A549 (cell line): ENCODE results near the gene DBH. TPM values are rescaled to one million over a fixed set of nuclear protein-coding genes. Genes with fewer than 3 reads are reported as not detected.

Experiments used
- ATAC-seq, 2 experiments: fragments of 200-7000 bp in 1 of 2; fragments of >200 bp in 1 of 2; cut with Nextera tagmentation in 1 of 2; cut with Tn5 transposase in 1 of 2; 3 replicates each; pipeline versions ENCODE4 v1.8.0 to v1.9.1; 2018 to 2020; ENCODE audit warnings: mild to moderate bottlenecking in 1 of 2, moderate library complexity in 1 of 2
- CTCF ChIA-PET: fragments of 300-600 bp; sonication (Branson Sonifier 250); formaldehyde crosslinking; extraction: SDS; loops from one replicate; lab custom pipeline; 2021; ENCODE audit warnings: antibody characterized with exemption, inconsistent platforms; lab: Yijun Ruan, JAX
- POLR2A ChIA-PET: fragments of 350-600 bp; formaldehyde crosslinking; extraction: SDS; loops from one replicate; lab custom pipeline; 2021; ENCODE audit warnings: antibody characterized with exemption, inconsistent platforms; lab: Yijun Ruan, JAX
- DNase-seq, 2 experiments: peaks; one replicate each; pipeline versions ENCODE4 v3.0.0 to v3.0.0-alpha.2; 2011 to 2016; ENCODE audit warnings: low read depth in 1 of 2, low spot score in 1 of 2
- FAIRE-seq: peaks from 2 replicates; lab custom pipeline; 2011; peaks lifted over from hg19 to GRCh38; lab: Jason Lieb, UNC
- H3K27ac ChIP-seq, 2 experiments: fragments of >200 bp; sonication (Bioruptor Twin); formaldehyde crosslinking; 3 replicates each; pipeline ENCODE4 v1.5.1; 2016 to 2017
- H3K4me1 ChIP-seq: fragments of >200 bp; sonication (Bioruptor Twin); formaldehyde crosslinking; 3 replicates; pipeline ENCODE4 v1.6.1; 2016
- H3K4me2 ChIP-seq: fragments of >200 bp; sonication (Bioruptor Twin); formaldehyde crosslinking; 3 replicates; pipeline ENCODE4 v1.6.1; 2016
- H3K4me3 ChIP-seq: fragments of >200 bp; sonication (Bioruptor Twin); formaldehyde crosslinking; 3 replicates; pipeline ENCODE4 v1.5.1; 2016
- H3K9me3 ChIP-seq: fragments of >200 bp; sonication (Bioruptor Twin); formaldehyde crosslinking; 3 replicates; pipeline ENCODE4 v1.6.1; 2016
- CBX8 ChIP-seq: fragments of 200-600 bp; sonication (generic); IDR thresholded peaks from 2 replicates; pipeline ENCODE4 v1.6.1; 2016
- CHD4 ChIP-seq: fragments of 200-600 bp; sonication (generic); IDR thresholded peaks from 2 replicates; pipeline ENCODE4 v1.6.1; 2016; ENCODE audit warnings: antibody characterized with exemption, mild to moderate bottlenecking, borderline replicate concordance
- EHMT2 ChIP-seq: fragments of 200-600 bp; sonication (generic); IDR thresholded peaks from 2 replicates; pipeline ENCODE4 v1.6.1; 2016; ENCODE audit warnings: antibody characterized with exemption, low read depth, mild to moderate bottlenecking, moderate library complexity
- EP300 ChIP-seq, 2 experiments: fragments of >200 bp; sonication (Bioruptor Twin); formaldehyde crosslinking; IDR thresholded peaks; 2 replicates in 1 of 2; 3 replicates in 1 of 2; pipeline ENCODE4 v1.6.1; 2016 to 2017
- FOSL2 ChIP-seq, 2 experiments: fragments of 450-650 bp in 1 of 2; fragments of >200 bp in 1 of 2; sonication (Bioruptor Twin) in 1 of 2; formaldehyde crosslinking; IDR thresholded peaks; 2 replicates each; pipeline versions ENCODE4 v1.5.0 to v1.6.1; 2016 to 2020; ENCODE audit warnings: mild to moderate bottlenecking in 1 of 2, moderate library complexity in 1 of 2
- HDAC2 ChIP-seq: fragments of 200-600 bp; sonication (generic); IDR thresholded peaks from 2 replicates; pipeline ENCODE4 v1.6.1; 2016
- HEYL ChIP-seq: fragments of 250-450 bp; sonication (Bioruptor Pico); IDR thresholded peaks from 2 replicates; pipeline ENCODE4 v1.8.0; 2021; ENCODE audit warnings: mild to moderate bottlenecking, moderate library complexity
- HOXA7 ChIP-seq: fragments of 250-450 bp; sonication (Bioruptor Pico); IDR thresholded peaks from 2 replicates; pipeline ENCODE4 v1.5.0; 2020; ENCODE audit warnings: mild to moderate bottlenecking, moderate library complexity
- HOXB13 ChIP-seq: fragments of 250-450 bp; sonication (Bioruptor Pico); IDR thresholded peaks from 2 replicates; pipeline ENCODE4 v1.5.0; 2020; ENCODE audit warnings: low read depth, mild to moderate bottlenecking, moderate library complexity
- JUNB ChIP-seq: fragments of >200 bp; sonication (Bioruptor Twin); formaldehyde crosslinking; IDR thresholded peaks from 2 replicates; pipeline ENCODE4 v1.6.1; 2016
- KDM1A ChIP-seq: fragments of 200-600 bp; sonication (generic); IDR thresholded peaks from 2 replicates; pipeline ENCODE4 v1.6.1; 2016; ENCODE audit warnings: low read depth, mild to moderate bottlenecking
- MAFK ChIP-seq: fragments of 450-650 bp; IDR thresholded peaks from 2 replicates; pipeline ENCODE4 v1.6.1; 2014; ENCODE audit not compliant: partially characterized antibody
- MAZ ChIP-seq: fragments of 150-350 bp; IDR thresholded peaks from 2 replicates; pipeline ENCODE4 v1.6.1; 2014; ENCODE audit warnings: antibody characterized with exemption, low read depth, low read length, borderline replicate concordance
- MYC ChIP-seq: IDR thresholded peaks from 2 replicates; pipeline ENCODE4 v1.6.1; 2012; ENCODE audit warnings: mild to moderate bottlenecking, inconsistent platforms, low read length, improper control_type of control experiment, borderline replicate concordance
- NPAS2 ChIP-seq: fragments of 250-450 bp; sonication (Bioruptor Pico); IDR thresholded peaks from 2 replicates; pipeline ENCODE4 v1.8.0; 2022; ENCODE audit warnings: mild to moderate bottlenecking, moderate library complexity, borderline replicate concordance
- POLR2AphosphoS2 ChIP-seq: conservative IDR thresholded peaks from 2 replicates; pipeline ENCODE4 v1.6.1; 2012; ENCODE audit warnings: low read length, improper control_type of control experiment, inconsistent platforms
- RAD21 ChIP-seq, 2 experiments: fragments of >200 bp in 1 of 2; sonication (Bioruptor Twin) in 1 of 2; formaldehyde crosslinking in 1 of 2; IDR thresholded peaks in 1 of 2; conservative IDR thresholded peaks in 1 of 2; 2 replicates in 1 of 2; 3 replicates in 1 of 2; pipeline ENCODE4 v1.6.1; 2012 to 2018; ENCODE audit warnings: inconsistent platforms in 1 of 2
- RFX5 ChIP-seq: fragments of 450-650 bp; IDR thresholded peaks from 2 replicates; pipeline ENCODE4 v1.7.1; 2014; ENCODE audit warnings: antibody characterized with exemption, mild to moderate bottlenecking, moderate library complexity
- ZC3H11A ChIP-seq: fragments of 450-650 bp; IDR thresholded peaks from 2 replicates; pipeline ENCODE4 v1.6.1; 2014; ENCODE audit warnings: antibody characterized with exemption, mild to moderate bottlenecking
- ZFP36 ChIP-seq: fragments of 450-650 bp; IDR thresholded peaks from 2 replicates; pipeline ENCODE4 v1.6.1; 2014; ENCODE audit warnings: borderline replicate concordance; ENCODE audit not compliant: partially characterized antibody
- WGBS: methylation state at CpG from one replicate; pipeline ENCODE4 v1.1.6; 2017; ENCODE audit errors: missing lambda C conversion rate; 5-methylcytosine and 5-hydroxymethylcytosine counted together
- polyA plus RNA-seq, 4 experiments: library from polyadenylated mRNA; depleted of rRNA in 3 of 4; stranded (reverse); fragments of >200 nt; fragmentation: RNase III in 1 of 4; extraction: RNeasy Plus Mini Kit Qiagen cat#74134 plus additional on column Dnase treatment in 1 of 4; gene quantifications; 2 replicates in 3 of 4; 3 replicates in 1 of 4; pipeline ENCODE4 v1.2.3, GENCODE V29; 2011 to 2017
- TF ChIP-seq, protein P1 (sequence below): fragments of >200 bp; sonication (Bioruptor Twin); formaldehyde crosslinking; IDR thresholded peaks from 3 replicates; pipeline ENCODE4 v1.6.1; 2016
- TF ChIP-seq, protein P2 (sequence below): fragments of 150-350 bp; IDR thresholded peaks from 2 replicates; pipeline ENCODE4 v1.6.1; 2014; ENCODE audit warnings: low read depth, mild to moderate bottlenecking, low read length
- TF ChIP-seq, protein P3 (sequence below): fragments of 250-450 bp; sonication (Bioruptor Pico); IDR thresholded peaks from 2 replicates; pipeline ENCODE4 v1.5.0; 2020; ENCODE audit warnings: low read depth, mild to moderate bottlenecking, moderate library complexity

Gene DBH
- polyA plus RNA-seq, 2 of the 4 experiments (the other 2 are of a cell fraction): not detected

DNA sequence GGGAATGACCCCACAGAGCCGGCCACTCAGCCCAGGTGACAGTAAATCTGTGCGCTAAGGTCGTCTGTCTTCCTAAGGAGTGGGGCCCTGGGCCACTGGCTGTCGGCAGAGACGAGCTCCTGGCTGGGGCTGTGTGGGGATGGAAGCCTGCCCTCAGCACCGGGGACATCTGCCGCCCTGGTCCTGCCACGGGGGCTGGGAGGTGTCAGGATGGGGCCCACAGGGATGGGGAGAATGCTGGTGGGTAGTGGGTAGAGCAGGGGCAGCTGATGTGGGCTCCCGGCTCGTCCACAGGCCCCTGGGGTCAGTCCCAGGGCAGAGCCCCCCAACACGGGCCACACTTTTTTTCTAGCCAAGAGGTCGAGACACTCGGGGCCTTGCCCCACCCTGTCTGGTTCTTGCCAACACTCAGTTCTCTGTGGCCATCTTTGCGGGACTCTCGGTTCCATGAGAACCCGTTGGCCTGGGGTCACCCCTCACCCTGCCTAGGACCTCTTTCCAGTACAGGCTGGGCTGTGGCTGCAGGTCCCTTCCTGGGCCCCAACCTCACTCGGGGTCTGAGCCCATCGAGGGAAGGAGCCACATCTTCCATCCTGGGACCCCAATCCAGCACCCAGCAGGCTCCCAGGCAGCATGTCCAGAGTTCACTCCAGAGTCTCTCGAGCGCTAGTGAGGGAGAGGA, 45.0 kb downstream of the DBH start (continued):
- TF ChIP-seq HOXB13 (CRISPR knock-in tag) (no peak), MAZ (no peak), RFX5 (no peak), KDM1A (no peak), POLR2AphosphoS2 (no peak)

DNA sequence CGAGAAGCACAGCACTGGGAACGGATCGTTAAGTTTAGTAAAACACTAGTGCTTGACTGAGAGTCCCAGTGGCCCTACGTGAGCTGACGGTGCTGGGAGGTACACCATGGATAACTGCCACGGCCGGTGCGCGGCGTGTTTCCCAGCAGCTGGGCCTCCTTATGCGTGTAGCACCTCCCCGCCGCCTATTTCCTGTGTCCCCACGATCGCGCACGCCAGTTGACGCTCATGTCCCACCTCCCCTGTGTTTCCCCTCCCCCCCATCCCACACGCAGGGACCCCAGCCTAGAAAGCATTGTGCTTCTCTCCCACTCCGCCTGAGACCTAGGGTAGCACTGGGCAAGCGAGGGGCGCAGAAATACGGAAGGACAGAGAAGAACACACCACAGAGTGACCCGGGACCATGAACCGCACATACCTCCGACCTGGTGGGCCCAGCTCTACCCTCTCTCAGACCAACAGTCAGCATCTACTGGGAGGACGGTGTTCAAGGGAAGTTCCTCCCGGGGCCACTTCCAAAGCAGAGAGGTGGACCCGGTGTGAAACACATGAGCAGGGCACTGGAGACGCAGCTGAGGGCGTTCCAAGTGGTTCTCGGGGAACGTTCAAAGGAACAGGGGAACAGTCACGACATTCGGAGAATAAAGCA, 45.6 kb downstream of the DBH start:
- no peak overlapping the region for H3K4me3 ChIP-seq
- no peak for FAIRE-seq
- H3K9me3 ChIP-seq: no peaks in the 10 kb centered on the region
- TF ChIP-seq, protein P1, sequence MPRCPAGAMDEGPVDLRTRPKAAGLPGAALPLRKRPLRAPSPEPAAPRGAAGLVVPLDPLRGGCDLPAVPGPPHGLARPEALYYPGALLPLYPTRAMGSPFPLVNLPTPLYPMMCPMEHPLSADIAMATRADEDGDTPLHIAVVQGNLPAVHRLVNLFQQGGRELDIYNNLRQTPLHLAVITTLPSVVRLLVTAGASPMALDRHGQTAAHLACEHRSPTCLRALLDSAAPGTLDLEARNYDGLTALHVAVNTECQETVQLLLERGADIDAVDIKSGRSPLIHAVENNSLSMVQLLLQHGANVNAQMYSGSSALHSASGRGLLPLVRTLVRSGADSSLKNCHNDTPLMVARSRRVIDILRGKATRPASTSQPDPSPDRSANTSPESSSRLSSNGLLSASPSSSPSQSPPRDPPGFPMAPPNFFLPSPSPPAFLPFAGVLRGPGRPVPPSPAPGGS: no peak
- TF ChIP-seq HOXB13 (CRISPR knock-in tag): no peak
- no peak for TF ChIP-seq RAD21 (conservative IDR thresholded peaks at IDR 0.05 in 1 of 2, IDR thresholded peaks at IDR 0.05 in 1 of 2)
- WGBS: 79% methylated on average over 35 of the region's 35 CpGs
- CTCF ChIA-PET: no interaction called here
- no peak for DNase-seq
- POLR2A ChIA-PET: no interaction called here
- H3K4me2 ChIP-seq: no peak overlapping the region
- ATAC-seq: no peak
- no peaks in the 10 kb centered on the region for H3K4me1 ChIP-seq
- H3K27ac ChIP-seq: no peak overlapping the region

DNA sequence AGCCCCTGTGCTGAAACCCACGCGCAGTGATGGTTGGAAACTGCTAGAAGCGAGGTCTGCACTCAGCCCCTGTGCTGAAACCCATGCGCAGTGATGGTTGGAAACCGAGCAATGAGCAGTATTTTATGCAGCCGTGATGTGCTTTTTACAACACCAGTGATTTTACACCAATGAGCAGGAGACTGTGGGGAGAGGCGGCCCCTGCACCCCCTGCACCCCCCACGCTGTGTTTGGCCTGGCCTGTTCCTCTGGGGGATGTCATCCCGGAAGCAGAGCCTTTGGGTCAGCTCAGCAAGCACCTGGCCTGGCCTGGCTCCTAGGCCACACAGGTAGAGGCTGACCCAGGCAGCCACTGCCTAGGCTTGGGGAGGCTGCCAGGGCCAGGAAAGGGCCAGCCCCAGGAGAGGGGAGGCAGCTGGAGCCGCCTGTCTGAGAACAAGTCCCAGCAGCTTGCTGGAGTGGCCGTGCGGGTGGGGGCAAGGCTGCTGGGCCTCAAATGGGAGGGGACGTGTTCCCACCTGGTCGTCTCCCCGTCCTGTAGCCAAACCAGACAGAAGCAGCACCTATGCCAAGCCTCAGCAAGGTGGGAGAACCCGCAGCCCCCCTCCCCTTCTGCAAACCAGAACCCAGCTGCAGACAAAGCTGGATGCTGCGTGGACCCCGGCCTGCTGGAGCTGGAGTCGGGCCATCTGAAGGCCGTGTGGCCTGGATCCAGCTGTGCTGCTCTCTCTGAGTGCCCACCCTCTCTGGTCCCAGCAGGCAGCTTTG, 46.8 kb downstream of the DBH start:
- H3K9me3 ChIP-seq: no peaks in the 10 kb centered on the region
- WGBS: 68% methylated on average over 19 of the region's 20 CpGs
- ATAC-seq (no peak), FAIRE-seq (no peak), DNase-seq (no peak)
- no peak for TF ChIP-seq KDM1A
- no peak for TF ChIP-seq NPAS2
- TF ChIP-seq CHD4: no peak
- no peak for TF ChIP-seq POLR2AphosphoS2
- TF ChIP-seq, protein P2, sequence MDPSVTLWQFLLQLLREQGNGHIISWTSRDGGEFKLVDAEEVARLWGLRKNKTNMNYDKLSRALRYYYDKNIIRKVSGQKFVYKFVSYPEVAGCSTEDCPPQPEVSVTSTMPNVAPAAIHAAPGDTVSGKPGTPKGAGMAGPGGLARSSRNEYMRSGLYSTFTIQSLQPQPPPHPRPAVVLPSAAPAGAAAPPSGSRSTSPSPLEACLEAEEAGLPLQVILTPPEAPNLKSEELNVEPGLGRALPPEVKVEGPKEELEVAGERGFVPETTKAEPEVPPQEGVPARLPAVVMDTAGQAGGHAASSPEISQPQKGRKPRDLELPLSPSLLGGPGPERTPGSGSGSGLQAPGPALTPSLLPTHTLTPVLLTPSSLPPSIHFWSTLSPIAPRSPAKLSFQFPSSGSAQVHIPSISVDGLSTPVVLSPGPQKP: no peak
- no peak for TF ChIP-seq MAFK
- TF ChIP-seq JUNB: no peak
- no peak for TF ChIP-seq EHMT2
- no peak overlapping the region for H3K4me3 ChIP-seq
- H3K27ac ChIP-seq: no peak overlapping the region
- no peak overlapping the region for H3K4me2 ChIP-seq
- no peaks in the 10 kb centered on the region for H3K4me1 ChIP-seq
- CTCF ChIA-PET: interaction anchor here (0.5 to 1.1 kb wide), 2 partner anchors 9 to 328 kb away, joined by 3 read pairs; no protein-coding TSS in a partner anchor
- POLR2A ChIA-PET: no interaction called here

DNA sequence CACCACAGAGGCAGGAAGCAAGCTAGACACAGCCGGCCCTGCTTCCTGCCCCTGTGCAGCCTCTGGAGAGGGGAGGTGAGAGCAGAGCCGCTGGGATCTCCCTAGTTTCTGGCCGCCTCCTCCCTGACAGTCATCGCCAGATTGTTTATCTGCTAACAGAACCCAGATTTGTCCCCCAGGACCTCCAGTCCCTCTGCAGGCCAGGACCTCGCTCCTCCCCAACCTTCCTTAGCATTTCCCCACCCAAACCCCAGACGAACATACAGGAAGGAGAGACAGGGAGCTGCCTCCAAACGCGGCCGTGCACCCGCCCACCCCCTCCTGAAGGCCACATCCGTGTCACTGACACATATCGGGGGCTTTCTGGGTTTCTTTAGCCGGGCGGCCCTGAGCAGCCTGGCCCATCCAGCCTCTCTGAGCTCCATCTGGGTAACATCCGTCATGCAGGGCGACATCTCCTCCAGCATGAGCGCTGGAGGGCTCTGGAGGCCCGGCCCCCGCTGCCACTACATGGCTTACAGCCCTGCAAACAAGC, 47.5 kb downstream of the DBH start:
- H3K4me3 ChIP-seq: no peak overlapping the region
- TF ChIP-seq ZFP36: no peak
- no peak for TF ChIP-seq RFX5
- TF ChIP-seq HOXA7 (CRISPR knock-in tag): no peak
- TF ChIP-seq HDAC2: no peak
- TF ChIP-seq ZC3H11A: no peak
- no peak for TF ChIP-seq MYC
- no peak for TF ChIP-seq HEYL (CRISPR knock-in tag)
- TF ChIP-seq, protein P3, sequence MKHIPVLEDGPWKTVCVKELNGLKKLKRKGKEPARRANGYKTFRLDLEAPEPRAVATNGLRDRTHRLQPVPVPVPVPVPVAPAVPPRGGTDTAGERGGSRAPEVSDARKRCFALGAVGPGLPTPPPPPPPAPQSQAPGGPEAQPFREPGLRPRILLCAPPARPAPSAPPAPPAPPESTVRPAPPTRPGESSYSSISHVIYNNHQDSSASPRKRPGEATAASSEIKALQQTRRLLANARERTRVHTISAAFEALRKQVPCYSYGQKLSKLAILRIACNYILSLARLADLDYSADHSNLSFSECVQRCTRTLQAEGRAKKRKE (CRISPR knock-in tag): no peak
- TF ChIP-seq EP300 (IDR thresholded peaks at IDR 0.05): no peak
- no peak for TF ChIP-seq CBX8
- TF ChIP-seq FOSL2 (IDR thresholded peaks at IDR 0.05): no peak
- no peak for TF ChIP-seq FOSL2 (CRISPR knock-in tag; IDR thresholded peaks at IDR 0.05)
- FAIRE-seq (no peak), DNase-seq (no peak), ATAC-seq (no peak)
- ChIA-PET CTCF (interaction anchor here (0.5 to 1.1 kb wide), 2 partner anchors 9 to 328 kb away, joined by 3 read pairs; no protein-coding TSS in a partner anchor), POLR2A (no interaction called here)
- H3K27ac ChIP-seq: no peak overlapping the region
- H3K4me2 ChIP-seq: no peak overlapping the region
- H3K9me3 ChIP-seq: no peaks in the 10 kb centered on the region
- WGBS: 75% methylated on average over 8 of the region's 19 CpGs
- no peaks in the 10 kb centered on the region for H3K4me1 ChIP-seq
